HG02610 (cell line): ENCODE data around the gene AGFG1.

ENCODE experiments used
- ATAC-seq: cut with Tn5 transposase; IDR thresholded peaks from one replicate; pipeline ENCODE4 v1.9.1; 2021; ENCODE audit warnings: mild to moderate bottlenecking, moderate library complexity; ENCODE audit not compliant: unreplicated experiment

The AGFG1 gene

GRCh38 chr2:227460833-227461232 lies 11.1 kb upstream of the AGFG1 start:
- ATAC-seq: no peak

GRCh38 chr2:227461811-227462461 lies 10.0 kb upstream of the AGFG1 start:
- peak; percentile 7 for ATAC-seq

- ATAC-seq: peak; percentile 68
Measured at GRCh38 chr2:227462462-227462951, 9.4 kb upstream of the AGFG1 start.

- ATAC-seq: peak; percentile 41
Measured at GRCh38 chr2:227462972-227463931, 8.7 kb upstream of the AGFG1 start.

GRCh38 chr2:227464361-227464760 lies 7.6 kb upstream of the AGFG1 start:
- ATAC-seq: no peak

- no peak for ATAC-seq
Measured at GRCh38 chr2:227464851-227465250, 7.1 kb upstream of the AGFG1 start.

- no peak for ATAC-seq
Measured at GRCh38 chr2:227466887-227467600, 4.9 kb upstream of the AGFG1 start.

GRCh38 chr2:227471412-227471811 lies 544 bp upstream of the AGFG1 start:
- no peak for ATAC-seq

- ATAC-seq: peak; percentile 57
Measured at GRCh38 chr2:227472265-227473121, 537 bp downstream of the AGFG1 start.

- ATAC-seq: no peak
Measured at GRCh38 chr2:227473122-227473461, 1.1 kb downstream of the AGFG1 start.

GRCh38 chr2:227473806-227474205 lies 1.9 kb downstream of the AGFG1 start:
- ATAC-seq: no peak

GRCh38 chr2:227474410-227474809 lies 2.5 kb downstream of the AGFG1 start:
- ATAC-seq: no peak

GRCh38 chr2:227477291-227477690 lies 5.3 kb downstream of the AGFG1 start:
- no peak for ATAC-seq

GRCh38 chr2:227479865-227480475 lies 8.0 kb downstream of the AGFG1 start:
- peak; percentile 24 for ATAC-seq

GRCh38 chr2:227480528-227480927 lies 8.6 kb downstream of the AGFG1 start:
- ATAC-seq: peak; percentile 64

- ATAC-seq: peak; percentile 87
Measured at GRCh38 chr2:227482638-227483340, 10.8 kb downstream of the AGFG1 start.

- ATAC-seq: no peak
Measured at GRCh38 chr2:227485429-227485828, 13.5 kb downstream of the AGFG1 start.

- ATAC-seq: no peak
Measured at GRCh38 chr2:227486688-227487087, 14.7 kb downstream of the AGFG1 start.

- ATAC-seq: no peak
Measured at GRCh38 chr2:227488045-227488444, 16.1 kb downstream of the AGFG1 start.
